Activated CD4-positive, CD25-positive, alpha-beta regulatory T cell (primary cell): Measurements from ENCODE around the gene SLC1A3.

Experiments
- DNase-seq, 4 experiments: peaks; one replicate each; lab custom pipeline; 2025; lab: John Stamatoyannopoulos, UW

The SLC1A3 gene

GRCh38 chr5:36658038-36658756, 51.8 kb downstream of the SLC1A3 start:
- no peak for DNase-seq

- DNase-seq = no peak
Observed at GRCh38 chr5:36659411-36659810, 53.0 kb downstream of the SLC1A3 start.

GRCh38 chr5:36660397-36661049, 54.1 kb downstream of the SLC1A3 start:
- DNase-seq = no peak

GRCh38 chr5:36661456-36662220, 55.2 kb downstream of the SLC1A3 start:
- DNase-seq = no peak

DNA sequence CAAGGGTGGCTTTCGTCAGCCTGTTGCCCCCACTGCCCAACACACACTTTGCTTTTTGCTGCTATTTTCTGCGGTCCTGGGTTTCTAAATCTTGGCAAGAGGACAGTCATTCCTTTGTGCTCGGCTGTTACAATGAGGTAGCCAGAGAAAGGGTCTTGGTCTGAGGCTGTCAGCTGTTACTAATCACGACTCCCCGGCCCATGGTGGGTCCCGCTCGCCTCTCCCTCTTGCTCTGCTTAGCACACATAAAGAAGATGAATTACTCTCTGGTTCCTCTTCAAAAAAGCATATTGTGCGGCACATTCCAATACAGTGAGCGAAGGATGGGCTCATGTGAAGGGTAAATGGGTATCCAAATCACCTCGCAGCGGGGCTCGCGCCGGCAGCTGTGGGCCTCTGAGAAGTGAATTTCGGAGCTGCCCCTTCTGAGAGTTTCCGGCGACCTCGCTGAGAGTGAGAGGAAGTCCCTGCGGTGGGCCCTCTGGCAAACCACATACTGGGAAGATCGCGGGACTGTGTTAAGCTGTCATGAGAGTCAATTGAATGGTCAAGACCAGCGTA, 56.0 kb downstream of the SLC1A3 start:
- DNase-seq = no peak

DNA sequence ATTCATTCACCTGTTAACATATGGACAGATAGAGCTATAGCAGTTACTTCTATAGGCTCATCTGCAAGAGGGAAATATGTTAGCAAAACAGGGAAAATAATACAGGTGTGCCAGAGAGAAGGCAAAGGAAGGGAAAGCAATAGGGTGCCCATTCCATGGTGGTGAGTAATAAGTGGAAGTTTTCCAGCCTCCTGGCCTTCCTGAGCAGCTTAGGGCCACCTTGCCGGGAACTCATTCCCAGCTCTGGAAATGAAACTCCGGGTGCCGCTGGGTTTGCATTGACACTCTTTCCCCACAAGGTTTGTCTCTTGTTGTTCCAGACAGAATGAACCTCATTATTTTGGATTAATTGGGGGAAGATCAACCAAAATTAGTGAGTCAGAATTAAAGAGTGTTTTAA, 58.4 kb downstream of the SLC1A3 start:
- DNase-seq = no peak

- no peak for DNase-seq
Observed at GRCh38 chr5:36665628-36666027, 59.2 kb downstream of the SLC1A3 start.

DNA sequence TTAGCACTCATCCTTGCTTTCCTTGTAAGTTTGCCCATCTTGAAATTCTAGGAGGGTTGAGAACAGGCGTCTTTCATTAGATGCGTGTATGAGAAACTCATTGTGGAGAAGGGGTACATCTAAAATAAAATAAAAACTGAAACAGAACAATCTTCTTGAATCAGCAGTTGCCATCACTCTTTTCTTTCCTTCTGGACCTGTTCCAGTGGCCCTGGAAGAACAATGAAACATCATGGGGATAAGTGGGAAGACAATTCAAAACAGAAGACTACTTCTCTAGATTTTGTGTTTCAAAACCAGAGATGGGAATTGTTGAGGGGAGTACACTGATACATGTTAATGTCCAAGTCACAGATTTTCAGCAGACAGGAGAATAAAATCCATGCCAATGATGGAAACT, 59.9 kb downstream of the SLC1A3 start:
- no peak for DNase-seq

DNA sequence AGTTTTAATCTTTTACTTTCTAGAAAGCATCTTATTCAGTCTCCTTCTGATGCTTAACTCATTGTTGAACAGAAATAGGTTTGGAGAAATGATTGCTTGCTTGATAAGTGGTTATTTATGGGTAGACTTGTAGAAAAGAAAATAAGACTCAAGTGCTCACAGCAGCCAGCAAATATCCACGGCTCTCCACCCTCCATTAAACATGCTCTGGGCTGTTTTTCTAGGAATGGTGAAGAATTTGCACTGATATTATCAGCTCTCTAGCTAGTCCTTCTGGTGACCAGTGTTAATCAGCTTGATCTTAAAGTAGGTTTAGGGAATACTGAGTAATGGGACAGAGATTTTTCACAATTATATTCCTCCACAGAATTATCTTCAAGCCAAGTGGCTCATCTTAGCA, 60.6 kb downstream of the SLC1A3 start:
- DNase-seq = no peak

GRCh38 chr5:36667824-36668223, 61.4 kb downstream of the SLC1A3 start:
- no peak for DNase-seq

GRCh38 chr5:36669015-36669651, 62.7 kb downstream of the SLC1A3 start:
- no peak for DNase-seq

DNA sequence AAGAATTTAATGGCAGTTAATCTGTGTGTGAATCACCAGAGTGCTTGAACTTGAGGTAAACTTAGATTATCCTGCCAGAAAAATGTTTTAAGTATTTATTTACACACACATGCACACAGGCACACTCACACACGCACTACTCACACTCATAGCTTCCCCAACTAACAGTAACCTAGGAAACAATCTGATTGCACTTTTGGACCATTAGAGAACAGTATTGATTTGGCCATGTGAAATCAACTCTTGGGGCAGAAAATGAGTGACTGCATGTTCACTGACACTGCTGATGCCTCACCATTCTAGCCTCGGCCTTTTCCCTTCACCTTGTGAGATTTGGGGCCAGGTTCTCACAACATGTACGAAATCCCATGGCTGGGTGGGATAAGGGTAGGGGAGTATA, 64.1 kb downstream of the SLC1A3 start:
- DNase-seq = no peak

GRCh38 chr5:36675282-36675681, 68.9 kb downstream of the SLC1A3 start:
- DNase-seq = no peak

GRCh38 chr5:36679221-36679989, 73.0 kb downstream of the SLC1A3 start:
- DNase-seq = no peak

DNA sequence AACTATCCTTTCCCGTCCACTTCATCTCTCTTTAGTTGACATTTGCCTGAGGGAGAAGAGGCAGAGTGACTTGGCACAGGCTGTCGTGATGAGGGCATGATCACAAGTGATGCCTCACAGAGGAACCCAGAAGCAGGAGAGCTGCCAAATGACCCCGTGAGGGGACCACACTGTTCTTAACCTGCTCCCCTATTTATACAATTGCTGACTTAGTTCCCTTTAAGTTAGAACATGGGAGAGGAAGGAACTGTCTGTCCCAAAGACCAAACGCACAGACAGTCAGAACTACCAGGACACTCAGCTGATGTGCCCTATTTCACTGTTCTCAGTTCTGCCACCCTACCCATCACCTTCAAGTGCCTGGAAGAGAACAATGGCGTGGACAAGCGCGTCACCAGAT, 73.7 kb downstream of the SLC1A3 start:
- DNase-seq = no peak

DNA sequence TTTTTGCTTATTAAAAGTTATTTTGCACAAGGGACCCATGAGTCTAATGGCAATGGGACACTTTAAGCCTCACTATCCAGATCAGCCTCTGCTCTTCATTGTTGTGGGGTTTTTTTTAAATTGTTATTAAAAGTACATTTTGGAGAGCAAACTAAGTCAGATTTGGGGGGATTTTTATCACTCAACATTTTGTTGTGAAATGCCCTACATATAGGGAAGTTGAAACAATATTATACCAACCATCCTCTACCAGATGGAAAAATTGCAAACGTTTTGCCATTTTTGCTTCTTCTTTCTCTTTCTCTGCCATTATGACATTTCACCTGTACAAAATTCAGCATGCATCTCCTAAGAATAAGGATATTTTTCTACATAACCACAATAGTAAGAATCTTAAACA, 75.3 kb downstream of the SLC1A3 start:
- no peak for DNase-seq

GRCh38 chr5:36682499-36682898, 76.1 kb downstream of the SLC1A3 start:
- no peak for DNase-seq

- DNase-seq = no peak
Observed at GRCh38 chr5:36683821-36684434, 77.5 kb downstream of the SLC1A3 start.

DNA sequence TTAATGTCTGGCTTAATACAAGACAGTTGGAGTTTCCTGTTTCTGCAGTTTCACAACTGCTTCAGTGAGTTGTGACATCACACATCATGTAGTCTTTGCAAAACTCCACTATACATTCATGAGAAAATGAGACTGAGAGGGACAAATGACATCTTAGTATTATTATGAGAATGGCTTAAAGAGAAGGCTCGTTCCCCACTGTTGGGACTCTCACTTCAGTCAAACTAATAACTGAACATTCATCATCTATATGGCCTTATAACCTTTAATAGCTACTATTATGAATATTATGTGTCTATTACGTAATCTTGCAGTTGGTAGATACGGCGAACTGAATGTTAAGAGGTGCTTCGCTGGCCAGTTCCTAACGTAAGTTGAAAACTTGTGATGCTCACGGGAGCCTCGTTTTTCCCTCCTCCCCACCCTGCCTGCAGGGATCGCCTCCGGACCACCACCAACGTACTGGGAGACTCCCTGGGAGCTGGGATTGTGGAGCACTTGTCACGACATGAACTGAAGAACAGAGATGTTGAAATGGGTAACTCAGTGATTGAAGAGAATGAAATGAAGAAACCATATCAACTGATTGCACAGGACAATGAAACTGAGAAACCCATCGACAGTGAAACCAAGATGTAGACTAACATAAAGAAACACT, 79.4 kb downstream of the SLC1A3 start:
- DNase-seq = no peak

DNA sequence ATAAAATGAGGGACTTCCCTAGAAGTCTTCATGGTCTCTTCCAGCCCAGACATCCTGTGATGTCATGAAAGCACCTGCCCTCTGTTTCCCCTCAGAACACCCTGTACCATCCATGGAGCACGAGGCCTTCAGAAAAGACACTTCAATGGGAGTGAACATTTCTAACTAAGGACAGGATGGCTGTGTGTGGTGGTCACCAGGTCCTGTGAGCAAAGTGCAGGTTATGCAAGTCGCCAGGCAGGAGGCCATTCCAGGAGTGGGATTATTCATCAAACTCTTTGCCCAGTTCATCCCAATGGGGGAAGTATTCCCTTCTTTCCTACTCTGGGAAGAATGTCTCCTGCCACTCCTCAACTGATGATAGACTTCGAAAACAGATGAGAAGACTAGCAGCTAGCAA, 80.5 kb downstream of the SLC1A3 start:
- DNase-seq = no peak

- DNase-seq = no peak
Observed at GRCh38 chr5:36688722-36689121, 82.3 kb downstream of the SLC1A3 start.
